Parathyroid adenoma (tissue), 2 donors: ENCODE measurements around the gene CARD10.

Experiments
- H2AFZ ChIP-seq: fragments of 300-600 bp; sonication (generic); one replicate; pipeline ENCODE4 v1.7.0; 2017; ENCODE audit warnings: antibody characterized with exemption, mild to moderate bottlenecking
- H3K27ac ChIP-seq: fragments of 300-600 bp; sonication (generic); one replicate; pipeline ENCODE4 v1.7.0; 2017
- H3K27me3 ChIP-seq: fragments of 300-600 bp; sonication (generic); one replicate; pipeline ENCODE4 v1.7.0; 2017; ENCODE audit warnings: low read length; ENCODE audit not compliant: control insufficient read depth, insufficient read depth
- H3K36me3 ChIP-seq: fragments of 300-600 bp; sonication (generic); one replicate; pipeline ENCODE4 v1.7.0; 2017; ENCODE audit warnings: low read length; ENCODE audit not compliant: control insufficient read depth, insufficient read depth
- H3K4me1 ChIP-seq: fragments of 300-600 bp; sonication (generic); one replicate; pipeline ENCODE4 v1.7.0; 2017; ENCODE audit warnings: control low read depth
- H3K4me2 ChIP-seq: fragments of 300-600 bp; sonication (generic); one replicate; pipeline ENCODE4 v1.7.0; 2017; ENCODE audit warnings: low read length
- H3K4me3 ChIP-seq: fragments of 300-600 bp; sonication (generic); one replicate; pipeline ENCODE4 v1.7.0; 2017; ENCODE audit warnings: low read depth, low read length
- H3K79me2 ChIP-seq: fragments of 300-600 bp; sonication (generic); one replicate; pipeline ENCODE4 v1.7.0; 2017; ENCODE audit warnings: control low read depth
- H3K9ac ChIP-seq: fragments of 300-600 bp; sonication (generic); one replicate; pipeline ENCODE4 v1.7.0; 2017; ENCODE audit warnings: mild to moderate bottlenecking
- H3K9me3 ChIP-seq: fragments of 300-600 bp; sonication (generic); one replicate; pipeline ENCODE4 v1.7.0; 2017; ENCODE audit warnings: low read length; ENCODE audit not compliant: control insufficient read depth
- CTCF ChIP-seq: fragments of 300-600 bp; sonication (generic); IDR thresholded peaks from one replicate; pipeline ENCODE4 v1.7.0; 2017; ENCODE audit warnings: antibody characterized with exemption, mild to moderate bottlenecking
- donor health status: primary hyperparathyroidism.

The CARD10 gene

GRCh38 chr22:37516456-37516855, 2.8 kb downstream of the CARD10 start:
- no peaks in the 10 kb centered on the region for H3K27me3 ChIP-seq
- H3K4me2 ChIP-seq: no peak overlapping the region
- no peak overlapping the region for H3K4me3 ChIP-seq
- H3K27ac ChIP-seq: no peak overlapping the region
- H2AFZ ChIP-seq: no peak overlapping the region
- no peaks in the 10 kb centered on the region for H3K36me3 ChIP-seq
- H3K9me3 ChIP-seq: no peaks in the 10 kb centered on the region
- H3K79me2 ChIP-seq: no peaks in the 10 kb centered on the region
- H3K4me1 ChIP-seq: no peaks in the 10 kb centered on the region
- no peak overlapping the region for H3K9ac ChIP-seq
- TF ChIP-seq CTCF: no peak

GRCh38 chr22:37515901-37516300, 3.3 kb downstream of the CARD10 start:
- H3K27ac ChIP-seq: no peak overlapping the region
- H3K27me3 ChIP-seq: no peaks in the 10 kb centered on the region
- TF ChIP-seq CTCF: no peak
- H3K79me2 ChIP-seq: no peaks in the 10 kb centered on the region
- no peaks in the 10 kb centered on the region for H3K9me3 ChIP-seq
- H3K4me3 ChIP-seq: no peak overlapping the region
- no peak overlapping the region for H3K4me2 ChIP-seq
- no peaks in the 10 kb centered on the region for H3K4me1 ChIP-seq
- H3K36me3 ChIP-seq: no peaks in the 10 kb centered on the region
- no peak overlapping the region for H2AFZ ChIP-seq
- H3K9ac ChIP-seq: no peak overlapping the region

- H3K9me3 ChIP-seq: no peaks in the 10 kb centered on the region
- no peak overlapping the region for H3K4me2 ChIP-seq
- no peak overlapping the region for H3K4me3 ChIP-seq
- no peaks in the 10 kb centered on the region for H3K4me1 ChIP-seq
- H3K9ac ChIP-seq: no peak overlapping the region
- no peaks in the 10 kb centered on the region for H3K79me2 ChIP-seq
- H3K36me3 ChIP-seq: no peaks in the 10 kb centered on the region
- H3K27me3 ChIP-seq: no peaks in the 10 kb centered on the region
- H2AFZ ChIP-seq: no peak overlapping the region
- TF ChIP-seq CTCF: no peak
- no peak overlapping the region for H3K27ac ChIP-seq
Observed at GRCh38 chr22:37514526-37515051, 4.6 kb downstream of the CARD10 start.

GRCh38 chr22:37511395-37512104, 7.7 kb downstream of the CARD10 start:
- no peak overlapping the region for H3K4me3 ChIP-seq
- no peak overlapping the region for H3K9ac ChIP-seq
- no peak overlapping the region for H3K27ac ChIP-seq

More at GRCh38 chr22:37511395-37512104, 7.7 kb downstream of the CARD10 start:
- Histone ChIP-seq H3K4me1 (no peaks in the 10 kb centered on the region), H3K36me3 (no peaks in the 10 kb centered on the region), H3K4me2 (no peak overlapping the region), H3K9me3 (no peaks in the 10 kb centered on the region), H2AFZ (no peak overlapping the region), H3K79me2 (no peaks in the 10 kb centered on the region), H3K27me3 (no peaks in the 10 kb centered on the region)
- TF ChIP-seq CTCF: no peak
